H1 (cell line): ENCODE measurements around the gene POLN. TPM values are rescaled to one million over a fixed set of nuclear protein-coding genes. Genes with fewer than 3 reads are reported as not detected.
A peak's percentile ranks its signal among the peaks of the same experiment; 100 is the strongest.

ENCODE experiments used
- CTCF ChIA-PET: fragments of 300-600 bp; sonication (Branson Sonifier 250); formaldehyde crosslinking; loops from one replicate; lab custom pipeline; 2021; ENCODE audit not compliant: partially characterized antibody; lab: Charles Lee
- POLR2A ChIA-PET: fragments of 300-600 bp; sonication (Branson Sonifier 250); formaldehyde crosslinking; loops from one replicate; lab custom pipeline; 2021; ENCODE audit warnings: inconsistent platforms; ENCODE audit not compliant: partially characterized antibody; lab: Charles Lee
- DNase-seq, 2 experiments: peaks; one replicate each; pipeline versions ENCODE4 v3.0.0 to v3.0.0-alpha.2; 2010 to 2022; ENCODE audit warnings: low spot score in 2 of 2, low read depth in 1 of 2, mixed read lengths in 1 of 2
- FAIRE-seq: peaks from 2 replicates; lab custom pipeline; 2011; peaks lifted over from hg19 to GRCh38; lab: Jason Lieb, UNC
- H2AFZ ChIP-seq: 2 replicates; pipeline ENCODE4 v1.8.1; 2012; ENCODE audit warnings: low read length, inconsistent platforms
- H2AK5ac ChIP-seq: 2 replicates; pipeline ENCODE4 v1.6.1; 2013; ENCODE audit warnings: low read depth, low read length
- H2BK120ac ChIP-seq: replicated peaks from 2 replicates; pipeline ENCODE3; 2013; ENCODE audit warnings: low read depth, low read length, inconsistent platforms
- H2BK12ac ChIP-seq: 2 replicates; pipeline ENCODE4 v1.6.1; 2013; ENCODE audit warnings: low read depth, low read length
- H2BK15ac ChIP-seq: 2 replicates; pipeline ENCODE4 v1.6.1; 2013; ENCODE audit warnings: low read length
- H2BK20ac ChIP-seq: 2 replicates; pipeline ENCODE4 v1.6.1; 2013; ENCODE audit warnings: low read length
- H2BK5ac ChIP-seq: 2 replicates; pipeline ENCODE4 v1.6.1; 2013; ENCODE audit warnings: low read depth, low read length
- H3K14ac ChIP-seq: 2 replicates; pipeline ENCODE4 v1.6.1; 2013; ENCODE audit warnings: inconsistent platforms; ENCODE audit not compliant: insufficient read length
- H3K18ac ChIP-seq: 2 replicates; pipeline ENCODE4 v1.6.1; 2013; ENCODE audit warnings: low read length; ENCODE audit errors: extremely low read depth
- H3K23ac ChIP-seq: 2 replicates; pipeline ENCODE4 v1.6.1; 2013; ENCODE audit warnings: inconsistent platforms; ENCODE audit not compliant: insufficient read length
- H3K23me2 ChIP-seq: 2 replicates; pipeline ENCODE4 v1.6.1; 2013; ENCODE audit warnings: low read depth, low read length
- H3K27ac ChIP-seq: 2 replicates; pipeline ENCODE4 v1.6.1; 2011; ENCODE audit warnings: low read depth, low read length, inconsistent platforms
- H3K27me3 ChIP-seq, 4 experiments: replicated peaks in 1 of 4; 1 replicate in 1 of 4; 2 replicates in 3 of 4; pipeline versions ENCODE4 v1.6.1 to v1.8.1; 2011 to 2013; ENCODE audit warnings: low read length in 3 of 4, mild to moderate bottlenecking in 3 of 4, inconsistent platforms in 2 of 4, mixed read lengths in 2 of 4, moderate library complexity in 1 of 4; ENCODE audit not compliant: control insufficient read depth in 3 of 4, insufficient read depth in 3 of 4; ENCODE audit errors: extremely low read depth in 1 of 4
- H3K36me3 ChIP-seq, 4 experiments: 2 replicates each; pipeline versions ENCODE4 v1.6.1 to v1.8.1; 2011 to 2013; ENCODE audit warnings: mild to moderate bottlenecking in 4 of 4, low read length in 3 of 4, moderate library complexity in 2 of 4, control low read depth in 1 of 4, inconsistent platforms in 1 of 4; ENCODE audit not compliant: insufficient read depth in 4 of 4, control insufficient read depth in 2 of 4
- H3K4ac ChIP-seq: replicated peaks from 2 replicates; pipeline ENCODE3; 2013; ENCODE audit warnings: low read length, low read depth, mixed read lengths, inconsistent platforms; ENCODE audit not compliant: insufficient read length
- H3K4me1 ChIP-seq, 4 experiments: replicated peaks in 1 of 4; 1 replicate in 1 of 4; 2 replicates in 3 of 4; pipeline versions ENCODE4 v1.6.1 to v1.8.1; 2011 to 2013; ENCODE audit warnings: low read length in 3 of 4, inconsistent platforms in 2 of 4, mixed read lengths in 1 of 4; ENCODE audit not compliant: insufficient read depth in 4 of 4, control insufficient read depth in 3 of 4
- H3K4me2 ChIP-seq, 2 experiments: 2 replicates each; pipeline versions ENCODE4 v1.6.1 to v1.8.1; 2011 to 2013; ENCODE audit warnings: low read depth in 2 of 2, low read length in 2 of 2, control low read depth in 1 of 2, inconsistent platforms in 1 of 2, mild to moderate bottlenecking in 1 of 2; ENCODE audit not compliant: insufficient read depth in 1 of 2
- H3K4me3 ChIP-seq, 4 experiments: fragments of 200-600, 300-600 bp in 1 of 4; sonication (generic), shearing (Covaris generic), sonication (Bioruptor Twin) in 1 of 4; 2 replicates each; pipeline versions ENCODE4 v1.5.1 to v1.8.1; 2011 to 2016; ENCODE audit warnings: low read length in 4 of 4, low read depth in 3 of 4, control low read depth in 2 of 4, inconsistent platforms in 2 of 4, mild to moderate bottlenecking in 2 of 4, mixed read lengths in 1 of 4, moderate library complexity in 1 of 4; ENCODE audit not compliant: insufficient read depth in 2 of 4; ENCODE audit errors: extremely low read depth in 1 of 4
- H3K56ac ChIP-seq: replicated peaks from 2 replicates; pipeline ENCODE3; 2013; ENCODE audit warnings: low read depth, mild to moderate bottlenecking, mixed read lengths, low read length, inconsistent platforms; ENCODE audit not compliant: insufficient read length
- H3K79me1 ChIP-seq: 2 replicates; pipeline ENCODE4 v1.6.1; 2013; ENCODE audit warnings: low read depth, low read length, control low read depth
- H3K79me2 ChIP-seq, 2 experiments: 2 replicates each; pipeline versions ENCODE4 v1.6.1 to v1.8.1; 2012 to 2013; ENCODE audit warnings: low read length in 2 of 2, mild to moderate bottlenecking in 2 of 2, inconsistent platforms in 1 of 2; ENCODE audit not compliant: insufficient read depth in 2 of 2, control insufficient read depth in 1 of 2
- H3K9ac ChIP-seq, 4 experiments: replicated peaks in 1 of 4; 1 replicate in 1 of 4; 2 replicates in 3 of 4; pipeline versions ENCODE4 v1.6.1 to v1.8.1; 2011 to 2013; ENCODE audit warnings: low read depth in 3 of 4, low read length in 3 of 4, control low read depth in 2 of 4, mild to moderate bottlenecking in 2 of 4, moderate library complexity in 2 of 4, inconsistent platforms in 1 of 4; ENCODE audit errors: extremely low read depth in 1 of 4
- H3K9me3 ChIP-seq, 2 experiments: 2 replicates each; pipeline versions ENCODE4 v1.6.1 to v1.8.1; 2012 to 2013; ENCODE audit warnings: mild to moderate bottlenecking in 2 of 2, moderate library complexity in 2 of 2, control low read depth in 1 of 2, inconsistent platforms in 1 of 2, low read depth in 1 of 2, low read length in 1 of 2, mixed read lengths in 1 of 2; ENCODE audit not compliant: insufficient read depth in 2 of 2
- H4K20me1 ChIP-seq, 2 experiments: replicated peaks in 1 of 2; 2 replicates each; pipeline versions ENCODE3 to v1.8.1; 2011 to 2013; ENCODE audit warnings: inconsistent platforms in 2 of 2, low read length in 2 of 2, mild to moderate bottlenecking in 1 of 2; ENCODE audit not compliant: insufficient read depth in 2 of 2, control insufficient read depth in 1 of 2
- H4K5ac ChIP-seq: 2 replicates; pipeline ENCODE4 v1.6.1; 2013; ENCODE audit warnings: low read length, low read depth, mixed read lengths, inconsistent platforms; ENCODE audit not compliant: insufficient read length
- H4K8ac ChIP-seq: 2 replicates; pipeline ENCODE4 v1.8.0; 2013; ENCODE audit warnings: mild to moderate bottlenecking, moderate library complexity, low read length, inconsistent platforms; ENCODE audit not compliant: insufficient read depth; ENCODE audit errors: extremely low read depth
- H4K91ac ChIP-seq: replicated peaks from 2 replicates; pipeline ENCODE3; 2013; ENCODE audit warnings: low read length, mixed read lengths, inconsistent platforms; ENCODE audit not compliant: insufficient read length
- BCL11A ChIP-seq, 2 experiments: IDR thresholded peaks; one replicate each; pipeline ENCODE4 v1.6.1; 2011; ENCODE audit warnings: low read depth in 2 of 2, low read length in 2 of 2, mild to moderate bottlenecking in 2 of 2
- E2F6 ChIP-seq: IDR thresholded peaks from 2 replicates; pipeline ENCODE4 v1.6.1; 2012; ENCODE audit warnings: inconsistent platforms
- FOSL1 ChIP-seq: IDR thresholded peaks from 2 replicates; pipeline ENCODE4 v1.6.1; 2011; ENCODE audit warnings: mild to moderate bottlenecking, low read depth, low read length, moderate library complexity; ENCODE audit not compliant: insufficient read depth
- KDM1A ChIP-seq: fragments of 200-600, 300-600 bp; sonication (generic); IDR thresholded peaks from 2 replicates; pipeline ENCODE4 v1.7.1; 2016; ENCODE audit warnings: mild to moderate bottlenecking, low read length, borderline replicate concordance
- SP1 ChIP-seq: IDR thresholded peaks from 2 replicates; pipeline ENCODE4 v1.6.1; 2011; ENCODE audit warnings: low read depth, low read length
- SRF ChIP-seq: IDR thresholded peaks from 2 replicates; pipeline ENCODE4 v1.6.1; 2011; ENCODE audit warnings: mild to moderate bottlenecking, low read depth, low read length, moderate library complexity
- TBP ChIP-seq: IDR thresholded peaks from 2 replicates; pipeline ENCODE4 v1.6.1; 2011; ENCODE audit warnings: low read depth, low read length, improper control_type of control experiment
- WGBS, 2 experiments: shearing (Covaris generic) in 1 of 2; methylation state at CpG; one replicate each; pipeline versions ENCODE4 v1.1.6 to v1.1.7; 2013 to 2015; ENCODE audit warnings: low lambda C conversion rate in 2 of 2, mixed read lengths in 2 of 2, inconsistent platforms in 1 of 2, low coverage in 1 of 2, missing lambda C conversion rate in 1 of 2; ENCODE audit not compliant: insufficient replicate concordance in 2 of 2, insufficient coverage in 1 of 2, insufficient read length in 1 of 2; ENCODE audit errors: extremely low coverage in 1 of 2, missing lambda C conversion rate in 1 of 2; 5-methylcytosine and 5-hydroxymethylcytosine counted together
- polyA plus RNA-seq, 7 experiments: library from polyadenylated mRNA; depleted of rRNA in 3 of 7; stranded (reverse) in 5 of 7; unstranded in 2 of 7; fragments of >200 nt in 5 of 7; fragments of 200-250 nt in 2 of 7; gene quantifications; 1 replicate in 5 of 7; 2 replicates in 1 of 7; 4 replicates in 1 of 7; pipeline versions ENCODE4 v1.2.1 to v1.2.3, GENCODE V29; 2011 to 2013; ENCODE audit warnings: missing spikeins in 2 of 7, mixed read lengths in 2 of 7
- total RNA-seq: library from RNA; stranded (reverse); fragmentation: NEBNext Ultra II Directional; extraction: Animal tissue kit (Norgen Biotek cat#: 25700); gene quantifications from 2 replicates; pipeline ENCODE4 v1.2.1, GENCODE V29; 2021

The POLN gene
- total and polyA plus RNA-seq, 2 of the 8 experiments (the other 6 are each of a cell fraction or from before 2014, with no cell fraction given): 0.98 to 1.5 TPM

GRCh38 chr4:2071912-2072867 lies 169.7 kb downstream of the POLN start:
- Histone ChIP-seq H3K79me1 (no peaks in the 10 kb centered on the region), H3K4me2 (peak overlapping the region in 1 of 2 experiments; percentile 10; a peak in 1 of 4 replicates), H3K4me3 (no peak overlapping the region), H3K18ac (peak overlapping the region; percentile 87; the same call in 1 of the 2 replicates), H3K23ac (no peak overlapping the region), H2BK120ac (no peak overlapping the region), H3K4me1 (peaks cover 0 to 22% (median 11%) of the 10 kb centered on the region in 4 experiments; a peak in 6 of 7 replicates), H4K8ac (0 out of 2 replicates have a peak overlapping the region, but pooled peaks have one; percentile 46), H4K5ac (no peak overlapping the region), H4K20me1 (peaks cover 0 to 12% of the 10 kb centered on the region in 2 experiments), H2BK15ac (peak overlapping the region; percentile 92; the same call in 1 of the 2 replicates), H2AK5ac (peak overlapping the region; percentile 83; the same call in 1 of the 2 replicates)
- CTCF ChIA-PET: interaction anchor here (0.9 to 1.5 kb wide), 2 partner anchors 10 to 87 kb away, joined by 3 read pairs; no protein-coding TSS in a partner anchor
- FAIRE-seq: no peak
- DNase-seq: peak in 1 of 2 experiments; percentile 45
- 87% methylated on average over 28 of the region's 28 CpGs; no CpG with 5 or more reads in 1 of the 2 experiments for WGBS, 2 experiments
- no peak for TF ChIP-seq FOSL1
- no peak for TF ChIP-seq BCL11A (IDR thresholded peaks at IDR 0.05; ENCODE audit: low read depth in 2 of 2, low read length in 2 of 2)
- TF ChIP-seq SRF: no peak
- TF ChIP-seq SP1: no peak
- TF ChIP-seq KDM1A: no peak
- TF ChIP-seq TBP: no peak
- no peak for TF ChIP-seq E2F6
- TF ChIP-seq, all 59 proteins: peak for 0
- H3K27ac ChIP-seq: no peak overlapping the region
- no peak overlapping the region for H3K14ac ChIP-seq
- H3K79me2 ChIP-seq: 0 out of 4 replicates have a peak, but pooled peaks cover 0 to 3% of the 10 kb centered on the region in 2 experiments
- H2BK12ac ChIP-seq: peak overlapping the region; percentile 81; the same call in 1 of the 2 replicates
- H4K91ac ChIP-seq: peak overlapping the region; percentile 65
- POLR2A ChIA-PET: interaction anchor here (1.4 to 2.2 kb wide), 2 partner anchors 11 to 12 kb away, joined by 3 to 6 read pairs; no protein-coding TSS in a partner anchor
- no peaks in the 10 kb centered on the region for H3K9me3 ChIP-seq
- H2AFZ ChIP-seq: no peak overlapping the region
- H3K36me3 ChIP-seq: no peaks in the 10 kb centered on the region
- peak overlapping the region; percentile 90 for H2BK20ac ChIP-seq
- peak overlapping the region; percentile 39; the same call in 1 of the 2 replicates for H2BK5ac ChIP-seq
- no peak overlapping the region for H3K9ac ChIP-seq
- H3K56ac ChIP-seq: no peak overlapping the region
- H3K27me3 ChIP-seq: no peaks in the 10 kb centered on the region
- no peak overlapping the region for H3K4ac ChIP-seq
- H3K23me2 ChIP-seq: no peaks in the 10 kb centered on the region; the same call in 1 of the 2 replicates
